ENCODE results near the gene ABL2. TPM values are rescaled to one million over a fixed set of nuclear protein-coding genes. Genes with fewer than 3 reads are reported as not detected.

The ABL2 gene
- total RNA-seq, 1 experiment from 2014 or later: 18.3 TPM

DNA sequence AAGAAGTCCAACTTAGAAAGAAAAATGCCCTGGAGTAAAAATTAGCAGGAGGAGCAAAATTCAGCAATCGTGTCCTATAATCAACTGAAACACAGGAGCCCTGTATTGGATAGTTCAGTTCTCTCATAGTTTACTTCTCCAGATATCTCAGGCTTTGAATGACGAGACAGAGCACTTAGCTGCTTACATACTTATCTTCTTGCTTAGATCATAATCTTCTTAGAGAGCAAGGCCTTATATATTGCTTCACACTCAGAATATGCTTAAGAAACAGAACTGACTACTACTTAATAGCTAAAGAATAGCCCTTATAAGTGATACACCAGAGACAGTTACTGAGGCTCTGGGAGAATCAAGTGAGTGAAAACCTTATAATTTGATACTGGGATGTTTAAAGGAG lies 108.7 kb downstream of the ABL2 start (continued):
- TF ChIP-seq, protein P1, sequence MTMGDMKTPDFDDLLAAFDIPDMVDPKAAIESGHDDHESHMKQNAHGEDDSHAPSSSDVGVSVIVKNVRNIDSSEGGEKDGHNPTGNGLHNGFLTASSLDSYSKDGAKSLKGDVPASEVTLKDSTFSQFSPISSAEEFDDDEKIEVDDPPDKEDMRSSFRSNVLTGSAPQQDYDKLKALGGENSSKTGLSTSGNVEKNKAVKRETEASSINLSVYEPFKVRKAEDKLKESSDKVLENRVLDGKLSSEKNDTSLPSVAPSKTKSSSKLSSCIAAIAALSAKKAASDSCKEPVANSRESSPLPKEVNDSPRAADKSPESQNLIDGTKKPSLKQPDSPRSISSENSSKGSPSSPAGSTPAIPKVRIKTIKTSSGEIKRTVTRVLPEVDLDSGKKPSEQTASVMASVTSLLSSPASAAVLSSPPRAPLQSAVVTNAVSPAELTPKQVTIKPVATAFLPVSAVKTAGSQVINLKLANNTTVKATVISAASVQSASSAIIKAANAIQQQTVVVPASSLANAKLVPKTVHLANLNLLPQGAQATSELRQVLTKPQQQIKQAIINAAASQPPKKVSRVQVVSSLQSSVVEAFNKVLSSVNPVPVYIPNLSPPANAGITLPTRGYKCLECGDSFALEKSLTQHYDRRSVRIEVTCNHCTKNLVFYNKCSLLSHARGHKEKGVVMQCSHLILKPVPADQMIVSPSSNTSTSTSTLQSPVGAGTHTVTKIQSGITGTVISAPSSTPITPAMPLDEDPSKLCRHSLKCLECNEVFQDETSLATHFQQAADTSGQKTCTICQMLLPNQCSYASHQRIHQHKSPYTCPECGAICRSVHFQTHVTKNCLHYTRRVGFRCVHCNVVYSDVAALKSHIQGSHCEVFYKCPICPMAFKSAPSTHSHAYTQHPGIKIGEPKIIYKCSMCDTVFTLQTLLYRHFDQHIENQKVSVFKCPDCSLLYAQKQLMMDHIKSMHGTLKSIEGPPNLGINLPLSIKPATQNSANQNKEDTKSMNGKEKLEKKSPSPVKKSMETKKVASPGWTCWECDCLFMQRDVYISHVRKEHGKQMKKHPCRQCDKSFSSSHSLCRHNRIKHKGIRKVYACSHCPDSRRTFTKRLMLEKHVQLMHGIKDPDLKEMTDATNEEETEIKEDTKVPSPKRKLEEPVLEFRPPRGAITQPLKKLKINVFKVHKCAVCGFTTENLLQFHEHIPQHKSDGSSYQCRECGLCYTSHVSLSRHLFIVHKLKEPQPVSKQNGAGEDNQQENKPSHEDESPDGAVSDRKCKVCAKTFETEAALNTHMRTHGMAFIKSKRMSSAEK (CRISPR knock-in tag; IDR thresholded peaks at IDR 0.05; ENCODE audit: borderline replicate concordance): no peak
- no peak for TF ChIP-seq NR3C1 (CRISPR knock-in tag; conservative IDR thresholded peaks at IDR 0.05; ENCODE audit: low read depth)
- no peak for TF ChIP-seq STAT6 (CRISPR knock-in tag; conservative IDR thresholded peaks at IDR 0.05; ENCODE audit: low read depth)

DNA sequence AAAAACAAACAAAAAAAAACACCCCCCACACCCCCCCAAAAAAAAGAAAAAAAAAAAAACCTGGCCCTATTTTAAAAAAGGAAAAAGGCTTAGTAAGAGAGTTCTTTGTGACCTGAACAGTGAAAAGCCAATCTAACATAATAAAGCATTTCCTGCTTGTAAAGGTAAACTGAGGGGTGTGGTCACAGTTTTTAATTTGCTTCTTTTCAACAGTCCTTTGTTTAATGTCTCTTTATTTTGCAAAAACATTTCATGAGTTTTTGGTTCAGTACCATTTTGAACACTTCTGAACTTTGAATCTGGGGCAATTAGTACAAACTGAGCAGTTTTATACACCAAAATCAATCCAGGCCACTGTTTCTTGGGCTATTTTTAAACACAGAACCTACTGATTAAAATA lies 110.0 kb downstream of the ABL2 start:
- ChIA-PET CTCF (interaction anchor here (1.3 to 2.1 kb wide), 4 partner anchors 9 to 250 kb away, joined by 3 to 14 read pairs (median 5); no protein-coding TSS in a partner anchor), POLR2A (no interaction called here)
- H3K27ac Mint-ChIP-seq: peak overlapping the region; percentile 48
- no peak for TF ChIP-seq ZNF263 (CRISPR knock-in tag; IDR thresholded peaks at IDR 0.05; ENCODE audit: low read depth)
- no peak for TF ChIP-seq JUN (CRISPR knock-in tag; IDR thresholded peaks at IDR 0.05)
- no peak for TF ChIP-seq ERG (CRISPR knock-in tag; IDR thresholded peaks at IDR 0.05)
- no peak for TF ChIP-seq NR1H2 (CRISPR knock-in tag; IDR thresholded peaks at IDR 0.05)
- no peak for TF ChIP-seq ZNF317 (CRISPR knock-in tag; IDR thresholded peaks at IDR 0.05; ENCODE audit: borderline replicate concordance, low read depth)
- no peak for TF ChIP-seq FOXP4 (CRISPR knock-in tag; IDR thresholded peaks at IDR 0.05)
- DNase-seq (ENCODE audit: low spot score) (no peak), ATAC-seq (no peak)
- no peaks in the 10 kb centered on the region for H3K9me3 Mint-ChIP-seq
- no peak overlapping the region for H3K4me3 Mint-ChIP-seq
- peaks cover 12% of the 10 kb centered on the region for H3K4me1 Mint-ChIP-seq
- no peaks in the 10 kb centered on the region for H3K27me3 Mint-ChIP-seq (ENCODE audit: low read depth)
- H3K36me3 Mint-ChIP-seq: peaks cover 22% of the 10 kb centered on the region

GRCh38 chr1:179115181-179115580 lies 114.3 kb downstream of the ABL2 start:
- Mint-ChIP-seq H3K4me3 (no peak overlapping the region), H3K27ac (peak overlapping the region; percentile 72; the same call in 1 of the 2 replicates), H3K9me3 (no peaks in the 10 kb centered on the region), H3K36me3 (peaks cover 35% of the 10 kb centered on the region), H3K4me1 (peaks cover 8% of the 10 kb centered on the region), H3K27me3 (ENCODE audit: low read depth) (no peaks in the 10 kb centered on the region)
- ATAC-seq: no peak
- ChIA-PET POLR2A (no interaction called here), CTCF (interaction anchor here (1.1 kb wide), 1 partner anchor 28 kb away, joined by 3 read pairs; no protein-coding TSS in a partner anchor)
- DNase-seq (ENCODE audit: low spot score): no peak
- no peak for TF ChIP-seq ESRRA (CRISPR knock-in tag; IDR thresholded peaks at IDR 0.05; ENCODE audit: borderline replicate concordance)
- TF ChIP-seq, protein P2, sequence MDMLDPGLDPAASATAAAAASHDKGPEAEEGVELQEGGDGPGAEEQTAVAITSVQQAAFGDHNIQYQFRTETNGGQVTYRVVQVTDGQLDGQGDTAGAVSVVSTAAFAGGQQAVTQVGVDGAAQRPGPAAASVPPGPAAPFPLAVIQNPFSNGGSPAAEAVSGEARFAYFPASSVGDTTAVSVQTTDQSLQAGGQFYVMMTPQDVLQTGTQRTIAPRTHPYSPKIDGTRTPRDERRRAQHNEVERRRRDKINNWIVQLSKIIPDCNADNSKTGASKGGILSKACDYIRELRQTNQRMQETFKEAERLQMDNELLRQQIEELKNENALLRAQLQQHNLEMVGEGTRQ (CRISPR knock-in tag; IDR thresholded peaks at IDR 0.05): no peak
- TF ChIP-seq, protein P3, sequence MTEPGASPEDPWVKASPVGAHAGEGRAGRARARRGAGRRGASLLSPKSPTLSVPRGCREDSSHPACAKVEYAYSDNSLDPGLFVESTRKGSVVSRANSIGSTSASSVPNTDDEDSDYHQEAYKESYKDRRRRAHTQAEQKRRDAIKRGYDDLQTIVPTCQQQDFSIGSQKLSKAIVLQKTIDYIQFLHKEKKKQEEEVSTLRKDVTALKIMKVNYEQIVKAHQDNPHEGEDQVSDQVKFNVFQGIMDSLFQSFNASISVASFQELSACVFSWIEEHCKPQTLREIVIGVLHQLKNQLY (CRISPR knock-in tag; IDR thresholded peaks at IDR 0.05): no peak
- TF ChIP-seq JUN (CRISPR knock-in tag; IDR thresholded peaks at IDR 0.05): no peak
- TF ChIP-seq, protein P4, sequence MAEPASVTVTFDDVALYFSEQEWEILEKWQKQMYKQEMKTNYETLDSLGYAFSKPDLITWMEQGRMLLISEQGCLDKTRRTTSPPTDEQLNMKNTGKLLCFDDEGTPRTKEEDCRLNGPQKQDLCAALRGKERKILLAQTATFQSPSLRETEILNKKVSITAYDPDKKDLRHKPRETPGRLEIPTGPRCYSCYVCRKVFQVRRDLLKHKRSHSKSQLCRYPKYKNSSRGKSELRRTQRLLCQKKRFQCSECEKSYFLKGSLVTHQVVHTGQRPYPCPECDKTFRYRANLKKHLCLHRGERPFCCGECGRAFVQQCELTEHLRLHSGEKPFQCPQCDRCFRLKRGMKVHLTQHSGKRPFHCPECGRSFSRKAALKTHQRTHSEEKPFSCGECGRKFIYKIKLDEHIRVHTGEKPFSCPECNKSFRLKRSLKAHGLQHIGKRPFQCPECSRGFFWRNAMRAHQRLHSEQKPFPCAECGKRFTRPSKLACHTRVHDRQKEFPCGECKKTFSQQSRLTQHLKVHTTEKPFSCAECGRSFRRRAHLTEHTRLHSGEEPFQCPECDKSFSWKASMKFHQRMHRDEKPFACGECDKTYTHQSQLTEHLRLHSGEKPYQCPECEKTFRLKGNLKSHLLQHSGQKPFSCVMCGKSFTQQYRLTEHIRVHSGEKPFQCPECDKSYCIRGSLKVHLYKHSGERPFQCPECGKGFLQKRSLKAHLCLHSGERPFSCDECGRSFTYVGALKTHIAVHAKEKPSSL (CRISPR knock-in tag; conservative IDR thresholded peaks at IDR 0.05): no peak
- no peak for TF ChIP-seq ATF3 (CRISPR knock-in tag; conservative IDR thresholded peaks at IDR 0.05)
- TF ChIP-seq CDX4 (CRISPR knock-in tag; IDR thresholded peaks at IDR 0.05; ENCODE audit: borderline replicate concordance): no peak

Measured in WTC11 (cell line).